Retinal pigment epithelial cell (primary cell): ENCODE results near the gene HTATIP2.

Experiments used
- DNase-seq: peaks from one replicate; pipeline ENCODE4 v3.0.0-alpha.2; 2010; ENCODE audit warnings: low read depth
- H3K4me3 ChIP-seq: 2 replicates; pipeline ENCODE4 v1.5.1; 2011; ENCODE audit warnings: mild to moderate bottlenecking, low read length, control low read depth, moderate library complexity
- CTCF ChIP-seq: conservative IDR thresholded peaks from 2 replicates; pipeline ENCODE4 v1.5.1; 2011; ENCODE audit warnings: low read depth, low read length, control low read depth, inconsistent platforms

HTATIP2 gene

GRCh38 chr11:20342347-20343141, 21.0 kb upstream of the HTATIP2 start:
- no peak for TF ChIP-seq CTCF
- H3K4me3 ChIP-seq: no peak overlapping the region
- DNase-seq: no peak

GRCh38 chr11:20351136-20351535, 12.4 kb upstream of the HTATIP2 start:
- DNase-seq: no peak
- no peak overlapping the region for H3K4me3 ChIP-seq
- TF ChIP-seq CTCF: no peak

- no peak for TF ChIP-seq CTCF
- no peak for DNase-seq
- H3K4me3 ChIP-seq: no peak overlapping the region
These were observed 11.7 kb upstream of the HTATIP2 start for GRCh38 chr11:20351751-20352262.

- H3K4me3 ChIP-seq: no peak overlapping the region
- peak; percentile 90 for TF ChIP-seq CTCF
- no peak for DNase-seq
These were observed 9.6 kb upstream of the HTATIP2 start for GRCh38 chr11:20353829-20354434.

- no peak for DNase-seq
- no peak overlapping the region for H3K4me3 ChIP-seq
- TF ChIP-seq CTCF: peak; percentile 65
These were observed 8.0 kb upstream of the HTATIP2 start for GRCh38 chr11:20355221-20356219.

GRCh38 chr11:20357150-20357549, 6.4 kb upstream of the HTATIP2 start:
- DNase-seq: no peak
- no peak for TF ChIP-seq CTCF
- H3K4me3 ChIP-seq: no peak overlapping the region
